ENCODE data around the gene CTNNA3.

DNA sequence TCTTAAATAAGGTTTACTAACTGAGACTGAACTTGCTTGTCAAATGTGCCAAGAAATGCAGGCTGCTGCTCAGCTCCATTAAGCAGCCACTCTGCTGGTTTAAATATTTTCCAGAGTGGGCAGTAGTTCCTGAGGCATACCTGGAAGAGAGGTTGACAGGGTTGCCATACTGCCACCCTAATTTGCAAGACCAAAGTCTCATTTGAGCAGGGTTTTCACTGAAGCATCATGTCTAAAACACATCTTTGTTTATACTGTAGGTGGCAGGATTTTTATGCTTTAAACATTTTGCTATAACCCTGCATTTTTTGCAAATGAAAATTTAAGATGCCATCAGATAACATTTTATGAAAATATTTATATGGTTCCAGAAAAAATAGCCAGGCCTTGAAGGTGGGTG, 1388.2 kb downstream of the CTNNA3 start:
- TF ChIP-seq, protein P1, sequence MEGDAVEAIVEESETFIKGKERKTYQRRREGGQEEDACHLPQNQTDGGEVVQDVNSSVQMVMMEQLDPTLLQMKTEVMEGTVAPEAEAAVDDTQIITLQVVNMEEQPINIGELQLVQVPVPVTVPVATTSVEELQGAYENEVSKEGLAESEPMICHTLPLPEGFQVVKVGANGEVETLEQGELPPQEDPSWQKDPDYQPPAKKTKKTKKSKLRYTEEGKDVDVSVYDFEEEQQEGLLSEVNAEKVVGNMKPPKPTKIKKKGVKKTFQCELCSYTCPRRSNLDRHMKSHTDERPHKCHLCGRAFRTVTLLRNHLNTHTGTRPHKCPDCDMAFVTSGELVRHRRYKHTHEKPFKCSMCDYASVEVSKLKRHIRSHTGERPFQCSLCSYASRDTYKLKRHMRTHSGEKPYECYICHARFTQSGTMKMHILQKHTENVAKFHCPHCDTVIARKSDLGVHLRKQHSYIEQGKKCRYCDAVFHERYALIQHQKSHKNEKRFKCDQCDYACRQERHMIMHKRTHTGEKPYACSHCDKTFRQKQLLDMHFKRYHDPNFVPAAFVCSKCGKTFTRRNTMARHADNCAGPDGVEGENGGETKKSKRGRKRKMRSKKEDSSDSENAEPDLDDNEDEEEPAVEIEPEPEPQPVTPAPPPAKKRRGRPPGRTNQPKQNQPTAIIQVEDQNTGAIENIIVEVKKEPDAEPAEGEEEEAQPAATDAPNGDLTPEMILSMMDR (IDR thresholded peaks at IDR 0.05), result no peak
- no peak for TF ChIP-seq POLR2A (IDR thresholded peaks at IDR 0.05)

Data from lower leg skin (tissue), 3 donors.